Panc1 (cell line): Measurements from ENCODE around the gene MAST4.

Experiments
- POLR2AphosphoS5 ChIP-seq: IDR thresholded peaks from 2 replicates; pipeline ENCODE4 v1.6.1; 2012; ENCODE audit warnings: mild to moderate bottlenecking, low read depth, low read length, moderate library complexity
- SIN3A ChIP-seq: IDR thresholded peaks from 2 replicates; pipeline ENCODE4 v1.6.1; 2012; ENCODE audit warnings: low read depth, mild to moderate bottlenecking, low read length, moderate library complexity, borderline replicate concordance; ENCODE audit not compliant: insufficient read depth
- TCF7L2 ChIP-seq: IDR thresholded peaks from 2 replicates; pipeline ENCODE4 v1.6.1; 2011; ENCODE audit warnings: mild to moderate bottlenecking, low read depth, low read length, inconsistent platforms
- TF ChIP-seq, protein P1 (sequence below): fragments of 450-650 bp; IDR thresholded peaks from 2 replicates; pipeline ENCODE4 v1.5.1; 2017; ENCODE audit warnings: mild to moderate bottlenecking
- TF ChIP-seq, protein P2 (sequence below), 2 experiments: IDR thresholded peaks; 2 replicates each; pipeline ENCODE4 v1.6.1; 2011 to 2012; ENCODE audit warnings: low read depth in 2 of 2, control low read depth in 1 of 2, low read length in 1 of 2, mild to moderate bottlenecking in 1 of 2, moderate library complexity in 1 of 2; ENCODE audit not compliant: insufficient read depth in 1 of 2

DNA sequence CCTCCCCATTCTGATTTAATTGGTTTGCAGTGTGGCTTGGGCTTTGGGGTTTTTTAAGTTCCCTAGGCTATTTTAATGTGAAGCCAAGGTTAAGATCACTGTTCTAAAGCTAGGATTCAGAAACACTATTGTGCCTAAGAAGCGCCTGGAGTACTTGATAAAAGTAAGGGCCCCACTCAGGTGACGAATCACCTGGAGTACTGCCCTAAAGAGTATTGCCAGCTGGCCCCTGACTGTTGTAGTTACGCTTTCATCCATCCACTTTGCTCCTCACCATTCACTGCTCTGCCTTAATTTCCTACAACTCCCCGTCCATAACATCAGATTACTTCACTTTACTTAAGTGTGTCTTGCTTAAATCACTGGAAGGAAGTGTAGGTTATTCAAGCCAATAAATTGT lies 481.1 kb downstream of the MAST4 start:
- TF ChIP-seq, protein P1, sequence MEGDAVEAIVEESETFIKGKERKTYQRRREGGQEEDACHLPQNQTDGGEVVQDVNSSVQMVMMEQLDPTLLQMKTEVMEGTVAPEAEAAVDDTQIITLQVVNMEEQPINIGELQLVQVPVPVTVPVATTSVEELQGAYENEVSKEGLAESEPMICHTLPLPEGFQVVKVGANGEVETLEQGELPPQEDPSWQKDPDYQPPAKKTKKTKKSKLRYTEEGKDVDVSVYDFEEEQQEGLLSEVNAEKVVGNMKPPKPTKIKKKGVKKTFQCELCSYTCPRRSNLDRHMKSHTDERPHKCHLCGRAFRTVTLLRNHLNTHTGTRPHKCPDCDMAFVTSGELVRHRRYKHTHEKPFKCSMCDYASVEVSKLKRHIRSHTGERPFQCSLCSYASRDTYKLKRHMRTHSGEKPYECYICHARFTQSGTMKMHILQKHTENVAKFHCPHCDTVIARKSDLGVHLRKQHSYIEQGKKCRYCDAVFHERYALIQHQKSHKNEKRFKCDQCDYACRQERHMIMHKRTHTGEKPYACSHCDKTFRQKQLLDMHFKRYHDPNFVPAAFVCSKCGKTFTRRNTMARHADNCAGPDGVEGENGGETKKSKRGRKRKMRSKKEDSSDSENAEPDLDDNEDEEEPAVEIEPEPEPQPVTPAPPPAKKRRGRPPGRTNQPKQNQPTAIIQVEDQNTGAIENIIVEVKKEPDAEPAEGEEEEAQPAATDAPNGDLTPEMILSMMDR = no peak
- TF ChIP-seq POLR2AphosphoS5 (no peak), SIN3A (no peak), TCF7L2 (no peak)
- TF ChIP-seq, protein P2, sequence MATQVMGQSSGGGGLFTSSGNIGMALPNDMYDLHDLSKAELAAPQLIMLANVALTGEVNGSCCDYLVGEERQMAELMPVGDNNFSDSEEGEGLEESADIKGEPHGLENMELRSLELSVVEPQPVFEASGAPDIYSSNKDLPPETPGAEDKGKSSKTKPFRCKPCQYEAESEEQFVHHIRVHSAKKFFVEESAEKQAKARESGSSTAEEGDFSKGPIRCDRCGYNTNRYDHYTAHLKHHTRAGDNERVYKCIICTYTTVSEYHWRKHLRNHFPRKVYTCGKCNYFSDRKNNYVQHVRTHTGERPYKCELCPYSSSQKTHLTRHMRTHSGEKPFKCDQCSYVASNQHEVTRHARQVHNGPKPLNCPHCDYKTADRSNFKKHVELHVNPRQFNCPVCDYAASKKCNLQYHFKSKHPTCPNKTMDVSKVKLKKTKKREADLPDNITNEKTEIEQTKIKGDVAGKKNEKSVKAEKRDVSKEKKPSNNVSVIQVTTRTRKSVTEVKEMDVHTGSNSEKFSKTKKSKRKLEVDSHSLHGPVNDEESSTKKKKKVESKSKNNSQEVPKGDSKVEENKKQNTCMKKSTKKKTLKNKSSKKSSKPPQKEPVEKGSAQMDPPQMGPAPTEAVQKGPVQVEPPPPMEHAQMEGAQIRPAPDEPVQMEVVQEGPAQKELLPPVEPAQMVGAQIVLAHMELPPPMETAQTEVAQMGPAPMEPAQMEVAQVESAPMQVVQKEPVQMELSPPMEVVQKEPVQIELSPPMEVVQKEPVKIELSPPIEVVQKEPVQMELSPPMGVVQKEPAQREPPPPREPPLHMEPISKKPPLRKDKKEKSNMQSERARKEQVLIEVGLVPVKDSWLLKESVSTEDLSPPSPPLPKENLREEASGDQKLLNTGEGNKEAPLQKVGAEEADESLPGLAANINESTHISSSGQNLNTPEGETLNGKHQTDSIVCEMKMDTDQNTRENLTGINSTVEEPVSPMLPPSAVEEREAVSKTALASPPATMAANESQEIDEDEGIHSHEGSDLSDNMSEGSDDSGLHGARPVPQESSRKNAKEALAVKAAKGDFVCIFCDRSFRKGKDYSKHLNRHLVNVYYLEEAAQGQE (IDR thresholded peaks at IDR 0.05; ENCODE audit: insufficient read depth in 1 of 2, low read depth in 2 of 2, low read length in 1 of 2) = no peak
